Karpas-422 (cell line): ENCODE measurements around the gene DSCAM. TPM values are rescaled to one million over a fixed set of nuclear protein-coding genes. Genes with fewer than 3 reads are reported as not detected.
"Not testable (repeated sequence)": the region's sequence is repeated elsewhere in the genome, so short reads cannot be mapped to it uniquely, and the experiment has no call there.

ENCODE experiments used
- DNase-seq: peaks from one replicate; pipeline ENCODE4 v3.0.0-alpha.2; 2015
- H2AFZ ChIP-seq: fragments of 200-600 bp; sonication (generic); 2 replicates; pipeline ENCODE4 v1.6.1; 2014; ENCODE audit warnings: antibody characterized with exemption, low read length, mixed read lengths
- H3K27ac ChIP-seq: fragments of 200-600 bp; sonication (generic); 2 replicates; pipeline ENCODE4 v1.5.1; 2014; ENCODE audit warnings: mild to moderate bottlenecking, low read length, moderate library complexity
- H3K27me3 ChIP-seq: fragments of 200-600 bp; sonication (generic); 2 replicates; pipeline ENCODE4 v1.6.1; 2014; ENCODE audit warnings: low read length, mixed read lengths
- H3K36me3 ChIP-seq: fragments of 200-600 bp; sonication (generic); 2 replicates; pipeline ENCODE4 v1.6.1; 2014; ENCODE audit warnings: low read length, mixed read lengths; ENCODE audit not compliant: insufficient read depth
- H3K4me1 ChIP-seq: fragments of 200-600 bp; sonication (generic); 2 replicates; pipeline ENCODE4 v1.6.1; 2014; ENCODE audit warnings: mild to moderate bottlenecking, low read length, mixed read lengths
- H3K4me2 ChIP-seq: fragments of 200-600 bp; sonication (generic); 2 replicates; pipeline ENCODE4 v1.6.1; 2014; ENCODE audit warnings: low read length, low read depth, mild to moderate bottlenecking; ENCODE audit not compliant: poor library complexity, severe bottlenecking
- H3K4me3 ChIP-seq: fragments of 200-600 bp; sonication (generic); 2 replicates; pipeline ENCODE4 v1.5.1; 2014; ENCODE audit warnings: mild to moderate bottlenecking, antibody characterized with exemption, low read length, mixed read lengths
- H3K79me2 ChIP-seq: fragments of 200-600 bp; sonication (generic); 2 replicates; pipeline ENCODE4 v1.6.1; 2014; ENCODE audit warnings: mild to moderate bottlenecking, low read length, mixed read lengths
- H3K9ac ChIP-seq: fragments of 200-600 bp; sonication (generic); 2 replicates; pipeline ENCODE4 v1.6.0; 2014; ENCODE audit warnings: low read length
- H3K9me2 ChIP-seq: fragments of 200-600 bp; sonication (generic), shearing (Covaris generic); replicated peaks from 2 replicates; pipeline ENCODE4 v1.6.0; 2014; ENCODE audit warnings: mild to moderate bottlenecking, low read length, moderate library complexity; ENCODE audit not compliant: insufficient read depth
- H3K9me3 ChIP-seq: fragments of 300-700, 200-600 bp; sonication (generic); 2 replicates; pipeline ENCODE4 v1.6.1; 2014; ENCODE audit warnings: low read length, mixed read lengths
- H4K20me1 ChIP-seq: fragments of 200-600 bp; sonication (generic); 2 replicates; pipeline ENCODE4 v1.6.1; 2014; ENCODE audit warnings: mild to moderate bottlenecking, antibody characterized with exemption, low read length, low read depth; ENCODE audit not compliant: insufficient read depth
- total RNA-seq: library from RNA; depleted of rRNA; stranded (reverse); fragments of >200 nt; shearing (Covaris generic); gene quantifications from 2 replicates; pipeline ENCODE4 v1.2.3, GENCODE V29; 2014; ENCODE audit warnings: low replicate concordance; rRNA removed

The DSCAM gene
- total RNA-seq, result not detected in 2 replicates

- Histone ChIP-seq H2AFZ (no peak within 1 kb of the TSS), H3K79me2 (no peaks in the 10 kb centered on the region), H3K27me3 (no peaks in the 10 kb centered on the region), H3K4me1 (no peaks in the 10 kb centered on the region), H3K27ac (no peak within 1 kb of the TSS), H4K20me1 (no peaks in the 10 kb centered on the region), H3K9ac (no peak within 1 kb of the TSS), H3K4me2 (no peak within 1 kb of the TSS), H3K36me3 (no peaks in the 10 kb centered on the region), H3K9me2 (no peaks in the 10 kb centered on the region), H3K4me3 (no peak within 1 kb of the TSS), H3K9me3 (peaks cover 9% of the 10 kb centered on the region)
- DNase-seq, result no peak
These were observed at the start of gene DSCAM for GRCh38 chr21:40846587-40847411. DSCAM (minus strand) TSS chr21:40847158; CDS start chr21:40846661, 497 bp downstream.

- not testable (repeated sequence) for H3K27me3 ChIP-seq, H3K79me2 ChIP-seq, H3K4me3 ChIP-seq, H3K36me3 ChIP-seq, H3K4me2 ChIP-seq, H4K20me1 ChIP-seq, DNase-seq, H3K4me1 ChIP-seq, H3K27ac ChIP-seq, H3K9me2 ChIP-seq, H2AFZ ChIP-seq, H3K9ac ChIP-seq
- peaks cover 31% of the 10 kb centered on the region for H3K9me3 ChIP-seq
These were observed 48.7 kb upstream of the DSCAM start for GRCh38 chr21:40895697-40896096.

- H3K9ac ChIP-seq, result no peak overlapping the region
- no peak overlapping the region for H3K4me3 ChIP-seq
- H3K4me1 ChIP-seq, result no peaks in the 10 kb centered on the region
- no peaks in the 10 kb centered on the region for H3K36me3 ChIP-seq
- H4K20me1 ChIP-seq, result no peaks in the 10 kb centered on the region
- H3K9me2 ChIP-seq, result no peaks in the 10 kb centered on the region
- no peaks in the 10 kb centered on the region for H3K27me3 ChIP-seq
- H3K79me2 ChIP-seq, result no peaks in the 10 kb centered on the region
- no peak for DNase-seq
- no peak overlapping the region for H2AFZ ChIP-seq
- no peak overlapping the region for H3K27ac ChIP-seq
- H3K9me3 ChIP-seq, result peaks cover 21% of the 10 kb centered on the region
- no peak overlapping the region for H3K4me2 ChIP-seq
These were observed 40.0 kb upstream of the DSCAM start for GRCh38 chr21:40886931-40887330.

- H3K9ac ChIP-seq, result no peak overlapping the region
- no peaks in the 10 kb centered on the region for H3K79me2 ChIP-seq
- no peak overlapping the region for H3K4me3 ChIP-seq
- H3K27ac ChIP-seq, result no peak overlapping the region
- no peak overlapping the region for H2AFZ ChIP-seq
- no peaks in the 10 kb centered on the region for H3K4me1 ChIP-seq
- no peak for DNase-seq
- H3K4me2 ChIP-seq, result no peak overlapping the region
- H3K9me2 ChIP-seq, result no peaks in the 10 kb centered on the region
- H3K27me3 ChIP-seq, result no peaks in the 10 kb centered on the region
- H3K9me3 ChIP-seq, result peaks cover 24% of the 10 kb centered on the region
- H3K36me3 ChIP-seq, result no peaks in the 10 kb centered on the region
- no peaks in the 10 kb centered on the region for H4K20me1 ChIP-seq
These were observed 39.0 kb upstream of the DSCAM start for GRCh38 chr21:40886006-40886405.

GRCh38 chr21:40882192-40882915 lies 35.4 kb upstream of the DSCAM start:
- no peak overlapping the region for H3K27ac ChIP-seq
- H3K27me3 ChIP-seq, result no peaks in the 10 kb centered on the region
- no peak overlapping the region for H3K4me2 ChIP-seq
- no peak for DNase-seq
- peaks cover 17% of the 10 kb centered on the region for H3K9me3 ChIP-seq
- H3K79me2 ChIP-seq, result no peaks in the 10 kb centered on the region
- no peaks in the 10 kb centered on the region for H3K36me3 ChIP-seq
- no peaks in the 10 kb centered on the region for H4K20me1 ChIP-seq
- H3K9ac ChIP-seq, result no peak overlapping the region
- H2AFZ ChIP-seq, result no peak overlapping the region
- H3K4me3 ChIP-seq, result no peak overlapping the region
- no peaks in the 10 kb centered on the region for H3K4me1 ChIP-seq
- no peaks in the 10 kb centered on the region for H3K9me2 ChIP-seq

- Histone ChIP-seq H3K4me2 (no peak overlapping the region), H3K79me2 (no peaks in the 10 kb centered on the region), H3K4me1 (no peaks in the 10 kb centered on the region), H3K27ac (no peak overlapping the region), H3K27me3 (no peaks in the 10 kb centered on the region), H3K9me2 (no peaks in the 10 kb centered on the region), H2AFZ (no peak overlapping the region), H3K9ac (no peak overlapping the region), H3K36me3 (no peaks in the 10 kb centered on the region), H3K4me3 (no peak overlapping the region), H4K20me1 (no peaks in the 10 kb centered on the region), H3K9me3 (peaks cover 22% of the 10 kb centered on the region)
- DNase-seq, result no peak
These were observed 34.8 kb upstream of the DSCAM start for GRCh38 chr21:40881767-40882166.

GRCh38 chr21:40871099-40871498 lies 24.1 kb upstream of the DSCAM start:
- Histone ChIP-seq H3K4me2 (no peak overlapping the region), H3K9ac (no peak overlapping the region), H3K27ac (no peak overlapping the region), H3K4me1 (no peaks in the 10 kb centered on the region), H3K4me3 (no peak overlapping the region), H3K36me3 (no peaks in the 10 kb centered on the region), H3K27me3 (no peaks in the 10 kb centered on the region), H3K79me2 (no peaks in the 10 kb centered on the region), H3K9me3 (peaks cover 33% of the 10 kb centered on the region), H4K20me1 (no peaks in the 10 kb centered on the region), H3K9me2 (no peaks in the 10 kb centered on the region), H2AFZ (no peak overlapping the region)
- no peak for DNase-seq

GRCh38 chr21:40863839-40864238 lies 16.9 kb upstream of the DSCAM start:
- Histone ChIP-seq H3K9me2 (no peaks in the 10 kb centered on the region), H3K79me2 (no peaks in the 10 kb centered on the region), H3K9me3 (peaks cover 32% of the 10 kb centered on the region), H3K9ac (no peak overlapping the region), H3K4me3 (no peak overlapping the region), H3K27ac (no peak overlapping the region), H4K20me1 (no peaks in the 10 kb centered on the region), H3K4me2 (no peak overlapping the region), H3K36me3 (no peaks in the 10 kb centered on the region), H3K27me3 (no peaks in the 10 kb centered on the region), H2AFZ (no peak overlapping the region), H3K4me1 (no peaks in the 10 kb centered on the region)
- no peak for DNase-seq
